G401 (cell line): Measurements from ENCODE around the gene PLCD3. TPM values are rescaled to one million over a fixed set of nuclear protein-coding genes. Genes with fewer than 3 reads are reported as not detected.

Experiments
- total RNA-seq: library from RNA; depleted of rRNA; stranded (reverse); fragments of >200 nt; shearing (Covaris generic); gene quantifications from 2 replicates; pipeline ENCODE4 v1.2.3, GENCODE V29; 2014; rRNA removed

PLCD3 gene
- total RNA-seq, 1 experiment from 2014 or later = 86.2 TPM

Other genes with a start within 250 kb of the PLCD3 start
- 164 and 176 TPM in 2 replicates for gene EFTUD2, start 233.1 kb downstream of the PLCD3 start, total RNA-seq
- gene GFAP, start 217.0 kb downstream of the PLCD3 start, total RNA-seq = not detected in 2 replicates
- gene KIF18B, start 184.7 kb downstream of the PLCD3 start, total RNA-seq = 22.6 and 24.4 TPM in 2 replicates
- 68.2 and 84.1 TPM in 2 replicates for gene C1QL1, start 164.2 kb downstream of the PLCD3 start, total RNA-seq
- gene DCAKD, start 80.9 kb downstream of the PLCD3 start, total RNA-seq = 73.9 and 80.9 TPM in 2 replicates
- 117 and 153 TPM in 2 replicates for gene NMT1, start 71.2 kb downstream of the PLCD3 start, total RNA-seq
- 0.49 and 6.1 TPM in 2 replicates for gene ACBD4, start 3.2 kb upstream of the PLCD3 start, total RNA-seq
- 24.1 and 26.3 TPM in 2 replicates for gene HEXIM1, start 16.0 kb upstream of the PLCD3 start, total RNA-seq
- gene HEXIM2, start 29.4 kb upstream of the PLCD3 start, total RNA-seq = 16.6 and 18.8 TPM in 2 replicates
- 6.1 and 17.9 TPM in 2 replicates for gene FMNL1, start 89.4 kb upstream of the PLCD3 start, total RNA-seq
- not detected in 2 replicates for gene SPATA32, start 129.6 kb upstream of the PLCD3 start, total RNA-seq
- gene MAP3K14, start 184.5 kb upstream of the PLCD3 start, total RNA-seq = 17.5 and 17.8 TPM in 2 replicates